Suppressor macrophage treated with lipopolysaccharide for 4 hours (primary cell): ENCODE results near the gene PAWR.
"Not testable (repeated sequence)": the region's sequence is repeated elsewhere in the genome, so short reads cannot be mapped to it uniquely, and the experiment has no call there.

Source experiments
- DNase-seq: peaks from one replicate; pipeline ENCODE4 v3.0.0-alpha.2; 2020

The PAWR gene

DNA sequence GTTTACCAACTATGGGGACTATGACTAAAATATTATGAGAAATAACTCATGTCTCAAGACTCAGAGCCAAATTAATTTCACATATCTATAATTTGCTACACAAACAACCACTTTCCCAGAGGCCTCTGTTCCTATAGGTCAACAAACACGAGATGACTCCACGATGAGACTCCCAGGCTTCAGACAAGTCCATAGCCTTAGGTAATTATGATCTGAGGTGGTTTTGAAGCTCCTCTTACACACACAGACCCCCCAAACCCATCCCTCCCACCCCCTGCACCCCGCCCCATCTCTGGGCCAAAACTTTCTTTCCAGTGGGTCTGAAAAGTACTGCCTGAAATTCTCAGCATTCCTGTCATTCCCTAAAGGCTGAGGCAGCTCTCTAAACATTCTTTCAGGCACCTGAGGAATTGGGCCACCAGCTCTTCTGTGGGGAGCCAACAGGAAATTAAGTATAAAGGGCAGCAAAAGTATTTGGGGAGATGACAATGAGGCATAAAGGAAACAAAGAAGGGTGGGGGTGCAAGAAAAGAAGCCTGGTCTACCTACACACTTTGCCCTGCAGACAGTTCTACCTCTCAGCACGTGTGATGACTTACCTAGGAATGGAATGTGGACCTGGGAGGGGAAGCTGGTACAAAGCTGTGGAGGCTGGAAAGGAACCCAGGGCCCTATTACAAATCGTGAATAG is 143.6 kb downstream of the PAWR start:
- DNase-seq: no peak

- DNase-seq: no peak
Measured at GRCh38 chr12:79546466-79547043, 144.2 kb downstream of the PAWR start.

GRCh38 chr12:79544439-79544838 is 146.3 kb downstream of the PAWR start:
- DNase-seq: not testable (repeated sequence)

DNA sequence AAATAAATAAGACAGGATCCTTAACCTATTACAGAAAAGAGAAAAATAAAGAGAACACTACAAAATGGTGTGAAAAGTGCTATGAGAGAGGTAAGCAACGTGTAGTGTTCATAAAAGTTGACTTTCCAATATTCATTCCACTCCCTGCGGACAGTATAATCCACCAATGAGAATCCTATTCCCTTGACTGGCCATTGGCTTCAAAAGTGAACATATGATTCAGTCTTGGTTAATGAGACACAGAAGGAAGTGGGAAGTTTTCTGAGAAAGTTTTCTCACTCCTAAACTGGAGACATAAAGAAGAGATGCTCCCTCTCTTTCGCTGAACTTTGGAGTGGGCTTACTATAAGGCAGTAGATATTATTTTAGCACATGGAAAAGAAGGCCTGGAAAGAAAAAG is 153.1 kb downstream of the PAWR start:
- no peak for DNase-seq

DNA sequence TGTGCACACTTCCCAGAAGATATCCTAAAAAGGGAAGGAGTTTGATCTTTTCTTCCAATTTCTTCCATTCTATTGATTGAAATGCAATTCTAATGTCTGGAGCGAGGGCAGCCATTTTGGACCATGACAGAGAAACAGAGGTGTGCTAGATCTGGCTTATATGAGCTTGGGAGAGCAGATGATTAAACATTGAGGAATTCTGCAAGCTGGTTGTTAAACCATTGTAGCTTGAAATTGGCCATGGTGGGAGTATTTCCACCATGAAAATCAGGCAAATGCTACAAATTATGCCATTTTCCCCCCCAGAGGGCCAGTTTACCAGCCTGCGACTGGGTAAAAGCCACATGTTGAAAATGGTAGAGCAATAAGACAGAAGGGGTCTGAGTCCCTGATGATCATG is 155.0 kb downstream of the PAWR start:
- DNase-seq: no peak
